B cell (primary cell): ENCODE results near the gene OR2J3.

ENCODE experiments used
- EZH2 ChIP-seq: IDR thresholded peaks from 2 replicates; pipeline ENCODE4 v1.6.1; 2012; ENCODE audit warnings: borderline replicate concordance, low read depth, mild to moderate bottlenecking, moderate library complexity, low read length; ENCODE audit not compliant: insufficient read depth, poor library complexity, severe bottlenecking
- TF ChIP-seq, protein P1 (sequence below): fragments of 200-600 bp; IDR thresholded peaks from one replicate; pipeline ENCODE4 v1.8.0; 2022; ENCODE audit warnings: antibody characterized with exemption, mild to moderate bottlenecking

DNA sequence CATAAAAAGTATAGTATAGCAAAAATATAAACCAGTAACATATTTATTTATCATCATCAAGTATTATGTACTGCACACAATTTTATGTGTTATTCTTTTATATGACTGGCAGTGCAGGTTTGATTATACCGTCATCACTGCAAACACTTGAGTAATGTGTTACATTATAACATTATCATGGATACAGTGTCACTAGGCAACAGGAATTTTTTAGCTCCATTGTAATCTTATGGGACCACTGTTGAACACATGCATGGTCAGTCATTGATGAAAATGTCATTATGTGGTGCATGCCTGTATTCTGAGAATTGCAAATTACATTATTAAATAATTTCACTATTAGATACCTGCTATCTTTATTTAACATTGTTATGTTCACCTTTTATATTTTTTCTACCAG is 33.7 kb downstream of the OR2J3 start:
- TF ChIP-seq, protein P1, sequence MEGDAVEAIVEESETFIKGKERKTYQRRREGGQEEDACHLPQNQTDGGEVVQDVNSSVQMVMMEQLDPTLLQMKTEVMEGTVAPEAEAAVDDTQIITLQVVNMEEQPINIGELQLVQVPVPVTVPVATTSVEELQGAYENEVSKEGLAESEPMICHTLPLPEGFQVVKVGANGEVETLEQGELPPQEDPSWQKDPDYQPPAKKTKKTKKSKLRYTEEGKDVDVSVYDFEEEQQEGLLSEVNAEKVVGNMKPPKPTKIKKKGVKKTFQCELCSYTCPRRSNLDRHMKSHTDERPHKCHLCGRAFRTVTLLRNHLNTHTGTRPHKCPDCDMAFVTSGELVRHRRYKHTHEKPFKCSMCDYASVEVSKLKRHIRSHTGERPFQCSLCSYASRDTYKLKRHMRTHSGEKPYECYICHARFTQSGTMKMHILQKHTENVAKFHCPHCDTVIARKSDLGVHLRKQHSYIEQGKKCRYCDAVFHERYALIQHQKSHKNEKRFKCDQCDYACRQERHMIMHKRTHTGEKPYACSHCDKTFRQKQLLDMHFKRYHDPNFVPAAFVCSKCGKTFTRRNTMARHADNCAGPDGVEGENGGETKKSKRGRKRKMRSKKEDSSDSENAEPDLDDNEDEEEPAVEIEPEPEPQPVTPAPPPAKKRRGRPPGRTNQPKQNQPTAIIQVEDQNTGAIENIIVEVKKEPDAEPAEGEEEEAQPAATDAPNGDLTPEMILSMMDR = no peak
- no peak for TF ChIP-seq EZH2
